ENCODE results near the gene GPATCH2. TPM values are rescaled to one million over a fixed set of nuclear protein-coding genes. Genes with fewer than 3 reads are reported as not detected.

The GPATCH2 gene
- total RNA-seq, 1 donor from 2014 or later, result 39.3 TPM

DNA sequence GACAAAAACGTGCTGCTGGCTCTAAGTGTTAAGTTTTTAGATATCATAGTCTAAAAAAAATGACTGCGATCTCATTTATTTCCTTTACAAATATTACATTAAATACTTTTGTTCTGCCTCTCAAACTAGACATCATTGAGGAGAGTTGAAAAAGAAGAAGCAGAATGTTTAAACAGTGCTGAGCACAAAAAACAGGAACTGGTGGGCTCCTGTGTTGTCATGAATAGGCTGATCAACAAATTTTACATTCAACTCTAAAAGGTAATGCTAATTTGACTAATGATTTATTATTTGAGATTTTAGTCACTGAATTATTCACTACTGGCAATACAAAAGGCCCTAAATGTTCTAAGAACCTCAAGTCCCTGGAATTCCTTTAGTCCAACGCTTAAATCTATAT, 66.1 kb downstream of the GPATCH2 start:
- H3F3A ChIP-seq (ENCODE audit: low read depth), result no peaks in the 10 kb centered on the region
- TF ChIP-seq EZH2 (IDR thresholded peaks at IDR 0.05), result no peak
- TF ChIP-seq, protein P1, sequence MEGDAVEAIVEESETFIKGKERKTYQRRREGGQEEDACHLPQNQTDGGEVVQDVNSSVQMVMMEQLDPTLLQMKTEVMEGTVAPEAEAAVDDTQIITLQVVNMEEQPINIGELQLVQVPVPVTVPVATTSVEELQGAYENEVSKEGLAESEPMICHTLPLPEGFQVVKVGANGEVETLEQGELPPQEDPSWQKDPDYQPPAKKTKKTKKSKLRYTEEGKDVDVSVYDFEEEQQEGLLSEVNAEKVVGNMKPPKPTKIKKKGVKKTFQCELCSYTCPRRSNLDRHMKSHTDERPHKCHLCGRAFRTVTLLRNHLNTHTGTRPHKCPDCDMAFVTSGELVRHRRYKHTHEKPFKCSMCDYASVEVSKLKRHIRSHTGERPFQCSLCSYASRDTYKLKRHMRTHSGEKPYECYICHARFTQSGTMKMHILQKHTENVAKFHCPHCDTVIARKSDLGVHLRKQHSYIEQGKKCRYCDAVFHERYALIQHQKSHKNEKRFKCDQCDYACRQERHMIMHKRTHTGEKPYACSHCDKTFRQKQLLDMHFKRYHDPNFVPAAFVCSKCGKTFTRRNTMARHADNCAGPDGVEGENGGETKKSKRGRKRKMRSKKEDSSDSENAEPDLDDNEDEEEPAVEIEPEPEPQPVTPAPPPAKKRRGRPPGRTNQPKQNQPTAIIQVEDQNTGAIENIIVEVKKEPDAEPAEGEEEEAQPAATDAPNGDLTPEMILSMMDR (IDR thresholded peaks at IDR 0.05), result no peak
- no peak for TF ChIP-seq EZH2phosphoT487 (IDR thresholded peaks at IDR 0.05)
- no peak overlapping the region for H3K27ac Mint-ChIP-seq
- H3K36me3 ChIP-seq, result no peaks in the 10 kb centered on the region
- no peaks in the 10 kb centered on the region for H3K27me3 Mint-ChIP-seq (ENCODE audit: insufficient read depth, low read depth)
- H3K27me3 ChIP-seq, result no peaks in the 10 kb centered on the region
- no peak overlapping the region for H3K27ac ChIP-seq
- H4K20me1 ChIP-seq (ENCODE audit: low read depth), result no peaks in the 10 kb centered on the region
- no peaks in the 10 kb centered on the region for H3K4me1 Mint-ChIP-seq
- no peaks in the 10 kb centered on the region for H3K9me3 Mint-ChIP-seq
- no peak for DNase-seq (ENCODE audit: low spot score)
- no peak overlapping the region for H2AFZ ChIP-seq (replicated peaks)
- H3K79me2 ChIP-seq (ENCODE audit: low read depth), result no peaks in the 10 kb centered on the region
- H3K4me2 ChIP-seq, result no peak overlapping the region
- H3K4me3 ChIP-seq, result no peak overlapping the region
- H3K9me3 ChIP-seq (ENCODE audit: low read depth), result no peaks in the 10 kb centered on the region
- no peaks in the 10 kb centered on the region for H3K4me1 ChIP-seq
- H3K4me3 Mint-ChIP-seq, result no peak overlapping the region
- H3K9ac ChIP-seq, result no peak overlapping the region
- peaks cover 2% of the 10 kb centered on the region for H3K36me3 Mint-ChIP-seq

DNA sequence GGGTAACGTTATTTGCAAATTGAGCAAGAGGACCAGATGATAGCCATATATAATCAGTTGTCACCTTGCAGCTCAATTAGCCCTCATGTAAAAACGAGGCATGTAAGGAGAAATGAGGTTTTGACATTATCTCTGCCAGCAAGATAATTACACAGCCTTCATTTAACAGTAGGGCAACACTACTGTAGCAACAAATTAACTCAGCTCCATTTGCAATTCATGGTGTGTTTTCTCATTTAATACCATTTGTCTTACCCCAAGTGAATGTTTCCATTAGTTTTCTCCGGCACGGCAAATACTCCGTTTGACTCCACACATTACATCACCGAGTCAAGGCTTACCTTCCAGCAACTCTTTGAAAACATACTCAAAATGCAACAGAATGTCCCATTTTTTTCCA, 66.7 kb downstream of the GPATCH2 start:
- no peaks in the 10 kb centered on the region for H4K20me1 ChIP-seq (ENCODE audit: low read depth)

DNA sequence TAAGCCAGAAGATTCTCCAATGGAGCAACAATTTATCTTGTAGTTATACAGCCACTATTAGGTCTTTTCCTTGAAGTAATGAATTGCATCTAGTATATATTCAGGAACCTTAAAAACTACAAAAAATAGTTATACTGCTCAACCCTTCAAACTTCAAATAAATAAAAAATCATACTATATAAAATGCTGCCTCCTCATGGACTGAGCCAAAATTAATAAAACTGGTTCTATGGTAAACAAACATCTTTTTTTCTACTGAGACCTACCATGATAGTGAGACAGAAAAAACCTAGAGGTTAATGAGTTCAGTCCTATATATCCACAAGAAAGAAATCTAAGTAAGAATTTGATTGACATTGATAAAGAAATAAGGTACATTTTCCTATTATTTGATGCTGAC, 67.7 kb downstream of the GPATCH2 start:
- Mint-ChIP-seq H3K9me3 (no peaks in the 10 kb centered on the region), H3K4me1 (no peaks in the 10 kb centered on the region), H3K4me3 (no peak overlapping the region), H3K27ac (no peak overlapping the region), H3K27me3 (ENCODE audit: insufficient read depth, low read depth) (no peaks in the 10 kb centered on the region), H3K36me3 (peaks cover 2% of the 10 kb centered on the region)
- Histone ChIP-seq H3K4me3 (no peak overlapping the region), H3K9me3 (ENCODE audit: low read depth) (no peaks in the 10 kb centered on the region), H3K27me3 (no peaks in the 10 kb centered on the region), H3K79me2 (ENCODE audit: low read depth) (no peaks in the 10 kb centered on the region), H3F3A (ENCODE audit: low read depth) (no peaks in the 10 kb centered on the region), H3K27ac (no peak overlapping the region), H2AFZ (replicated peaks) (no peak overlapping the region), H4K20me1 (ENCODE audit: low read depth) (no peaks in the 10 kb centered on the region), H3K9ac (no peak overlapping the region), H3K36me3 (no peaks in the 10 kb centered on the region), H3K4me1 (no peaks in the 10 kb centered on the region), H3K4me2 (no peak overlapping the region)
- TF ChIP-seq EZH2 (IDR thresholded peaks at IDR 0.05) (no peak), EZH2phosphoT487 (IDR thresholded peaks at IDR 0.05) (no peak)
- TF ChIP-seq, protein P1 (IDR thresholded peaks at IDR 0.05), result no peak
- no peak for DNase-seq (ENCODE audit: low spot score)

More for the DNA sequence above, 66.7 kb downstream of the GPATCH2 start:
- Histone ChIP-seq H3K27ac (no peak overlapping the region), H3F3A (ENCODE audit: low read depth) (no peaks in the 10 kb centered on the region), H3K79me2 (ENCODE audit: low read depth) (no peaks in the 10 kb centered on the region), H3K27me3 (no peaks in the 10 kb centered on the region), H3K9me3 (ENCODE audit: low read depth) (no peaks in the 10 kb centered on the region), H3K4me1 (no peaks in the 10 kb centered on the region), H3K36me3 (no peaks in the 10 kb centered on the region), H3K9ac (no peak overlapping the region), H3K4me3 (no peak overlapping the region), H2AFZ (replicated peaks) (no peak overlapping the region), H3K4me2 (no peak overlapping the region)
- H3K4me1 Mint-ChIP-seq, result no peaks in the 10 kb centered on the region
- H3K27me3 Mint-ChIP-seq (ENCODE audit: insufficient read depth, low read depth), result no peaks in the 10 kb centered on the region
- TF ChIP-seq EZH2phosphoT487 (IDR thresholded peaks at IDR 0.05), result no peak
- TF ChIP-seq, protein P1 (IDR thresholded peaks at IDR 0.05), result no peak
- TF ChIP-seq EZH2 (IDR thresholded peaks at IDR 0.05), result no peak
- H3K4me3 Mint-ChIP-seq, result no peak overlapping the region
- H3K9me3 Mint-ChIP-seq, result no peaks in the 10 kb centered on the region
- DNase-seq (ENCODE audit: low spot score), result no peak
- peaks cover 2% of the 10 kb centered on the region for H3K36me3 Mint-ChIP-seq
- H3K27ac Mint-ChIP-seq, result no peak overlapping the region
